Heart left ventricle (tissue), 16 donors: ENCODE measurements around the gene ADGRL3. TPM values are rescaled to one million over a fixed set of nuclear protein-coding genes. Genes with fewer than 3 reads are reported as not detected.

Experiments used
- ATAC-seq, 4 donors: fragments of 200-7000 bp; cut with Tn5 transposase; one replicate each; pipeline ENCODE4 v1.9.1; 2020 to 2022; ENCODE audit warnings: moderate library complexity in 4 of 4, mild to moderate bottlenecking in 3 of 4, moderate number of reproducible peaks in 1 of 4
- DNase-seq, 5 donors: peaks; one replicate each; pipeline ENCODE4 v3.0.0-alpha.2; 2020
- H3K27ac ChIP-seq, 12 donors: fragments of 200-600 bp; sonication (generic) in 4 of 12; one replicate each; pipeline versions ENCODE4 v1.5.0 to v1.8.0; 2016 to 2022; ENCODE audit warnings: mild to moderate bottlenecking in 2 of 12
- H3K27me3 ChIP-seq, 9 donors: fragments of 200-600 bp; sonication (generic) in 2 of 9; one replicate each; pipeline versions ENCODE4 v1.5.1 to v1.8.0; 2016 to 2022; ENCODE audit warnings: mild to moderate bottlenecking in 3 of 9
- H3K36me3 ChIP-seq, 9 donors: fragments of 200-600 bp; sonication (generic) in 2 of 9; one replicate each; pipeline versions ENCODE4 v1.5.0 to v1.8.0; 2018 to 2022; ENCODE audit warnings: mild to moderate bottlenecking in 2 of 9
- H3K4me1 ChIP-seq, 12 donors: fragments of 200-600 bp; sonication (generic) in 4 of 12; one replicate each; pipeline versions ENCODE4 v1.5.0 to v1.8.0; 2016 to 2022; ENCODE audit warnings: mild to moderate bottlenecking in 3 of 12
- H3K4me3 ChIP-seq, 12 donors: fragments of 200-600 bp; sonication (generic) in 4 of 12; one replicate each; pipeline versions ENCODE4 v1.5.0 to v1.8.0; 2017 to 2022; ENCODE audit warnings: mild to moderate bottlenecking in 9 of 12, moderate library complexity in 4 of 12
- H3K9me3 ChIP-seq, 12 donors: fragments of 200-600 bp; sonication (generic) in 4 of 12; one replicate each; pipeline versions ENCODE4 v1.5.0 to v1.8.0; 2016 to 2022; ENCODE audit warnings: mild to moderate bottlenecking in 1 of 12
- POLR2A ChIP-seq, 2 donors: fragments of 450-650 bp; IDR thresholded peaks; one replicate each; pipeline ENCODE4 v1.6.1; 2017; ENCODE audit warnings: antibody characterized with exemption in 2 of 2, mild to moderate bottlenecking in 2 of 2, moderate library complexity in 2 of 2
- WGBS, 4 donors: extraction: QIAGEN DNeasy Blood & Tissue Kit in 2 of 4; methylation state at CpG; one replicate each; pipeline versions ENCODE4 v1.1.5 to v1.1.7; 2013 to 2018; 5-methylcytosine and 5-hydroxymethylcytosine counted together
- intact Hi-C, 10 donors: fragments of 100-400 bp; cut with DNase I; formaldehyde crosslinking; loops; one replicate each; pipeline versions ENCODE4 v1.11.1 to v1.14.2; 2022
- polyA plus RNA-seq, 2 donors: library from polyadenylated mRNA; stranded (reverse); fragments of 200-250 nt; gene quantifications; one replicate each; pipeline ENCODE4 v1.2.3, GENCODE V29; 2013
- total RNA-seq, 9 donors: library from RNA; depleted of rRNA in 2 of 9; stranded (reverse); fragments of >200 nt in 2 of 9; fragmentation: NEBNext Ultra II Directional in 3 of 9; extraction: Animal tissue kit (Norgen Biotek cat#: 25700) in 3 of 9; gene quantifications; one replicate each; pipeline versions ENCODE4 v1.1.0 to v1.2.4, GENCODE V29; 2016 to 2023
- TF ChIP-seq, protein P1 (sequence below), 12 donors: fragments of 200-600 bp; sonication (generic) in 4 of 12; IDR thresholded peaks; one replicate each; pipeline versions ENCODE4 v1.5.0 to v1.8.0; 2018 to 2022; ENCODE audit warnings: antibody characterized with exemption in 12 of 12, mild to moderate bottlenecking in 5 of 12
- donor health status: ischemic (EF 13 %, LVEDD 7.1; RV severe dilation, severe dysfunction).
- donor health status: healthy with polysubstance abuse.
- donor health status: DM: no; HTN: yes; CAD: no.
- donor health status: DM: no; HTN: no; CAD: no.
- donor health status: ischemic (EF 25% LVEDD 6.9; RV normal size, moderate dysfunction).
- donor health status: ischemic (EF 25% LVEDD 5.7; RV mildly dilated, moderate dysfunction).
- donor health status: healthy.
- donor health status: DM: yes; HTN: yes; CAD: no.
- donor health status: ischemic (EF 35%, LVEDD 5.7; RV mildly dilated, moderate dysfunction).
- donor health status: nonischemic (EF 11% LVEDD 7.7; RV severe dilation, severe dysfunction).
- donor health status: DM: yes; HTN: yes; CAD: no.
- donor health status: PGD.
- donor health status: ischemic (EF 29% LVEDD 5.4; RV normal size, mild dysfunction).
- donor health status: nonischemic (EF 23%, LVEDD 6.1; RV moderate dilation, normal function).

ADGRL3 gene
- total and polyA plus RNA-seq, 11 donors, result 0.84 to 24.4 (median 7.6) TPM

DNA sequence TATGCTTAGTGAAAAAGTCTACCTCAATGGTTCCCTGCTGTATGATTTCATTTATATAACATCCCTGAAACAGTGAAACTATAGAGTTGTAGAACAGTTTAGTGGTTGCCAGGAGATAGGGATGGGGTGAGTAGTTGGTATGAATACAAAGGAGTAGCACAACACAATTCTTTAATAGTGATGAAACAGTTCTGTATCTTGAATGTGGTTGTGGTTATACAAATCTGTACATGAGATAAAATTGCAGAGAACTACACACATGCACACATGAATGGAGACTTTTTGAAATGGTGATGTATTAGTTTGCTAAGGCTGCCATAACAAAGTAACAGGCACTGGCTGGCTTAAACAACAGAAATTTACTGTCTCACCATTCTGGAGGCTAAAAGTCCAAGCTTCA lies 677.1 kb downstream of the ADGRL3 start:
- DNase-seq (no peak), ATAC-seq (no peak)
- H3K4me3 ChIP-seq, result no peak overlapping the region
- TF ChIP-seq, protein P1, sequence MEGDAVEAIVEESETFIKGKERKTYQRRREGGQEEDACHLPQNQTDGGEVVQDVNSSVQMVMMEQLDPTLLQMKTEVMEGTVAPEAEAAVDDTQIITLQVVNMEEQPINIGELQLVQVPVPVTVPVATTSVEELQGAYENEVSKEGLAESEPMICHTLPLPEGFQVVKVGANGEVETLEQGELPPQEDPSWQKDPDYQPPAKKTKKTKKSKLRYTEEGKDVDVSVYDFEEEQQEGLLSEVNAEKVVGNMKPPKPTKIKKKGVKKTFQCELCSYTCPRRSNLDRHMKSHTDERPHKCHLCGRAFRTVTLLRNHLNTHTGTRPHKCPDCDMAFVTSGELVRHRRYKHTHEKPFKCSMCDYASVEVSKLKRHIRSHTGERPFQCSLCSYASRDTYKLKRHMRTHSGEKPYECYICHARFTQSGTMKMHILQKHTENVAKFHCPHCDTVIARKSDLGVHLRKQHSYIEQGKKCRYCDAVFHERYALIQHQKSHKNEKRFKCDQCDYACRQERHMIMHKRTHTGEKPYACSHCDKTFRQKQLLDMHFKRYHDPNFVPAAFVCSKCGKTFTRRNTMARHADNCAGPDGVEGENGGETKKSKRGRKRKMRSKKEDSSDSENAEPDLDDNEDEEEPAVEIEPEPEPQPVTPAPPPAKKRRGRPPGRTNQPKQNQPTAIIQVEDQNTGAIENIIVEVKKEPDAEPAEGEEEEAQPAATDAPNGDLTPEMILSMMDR (IDR thresholded peaks at IDR 0.05), result no peak
- TF ChIP-seq POLR2A (IDR thresholded peaks at IDR 0.05), result no peak
- no peaks in the 10 kb centered on the region for H3K27me3 ChIP-seq
- H3K36me3 ChIP-seq, result no peaks in the 10 kb centered on the region
- H3K4me1 ChIP-seq, result no peaks in the 10 kb centered on the region
- no peak overlapping the region for H3K27ac ChIP-seq
- no peaks in the 10 kb centered on the region for H3K9me3 ChIP-seq
- intact Hi-C loops, result no loop called here

DNA sequence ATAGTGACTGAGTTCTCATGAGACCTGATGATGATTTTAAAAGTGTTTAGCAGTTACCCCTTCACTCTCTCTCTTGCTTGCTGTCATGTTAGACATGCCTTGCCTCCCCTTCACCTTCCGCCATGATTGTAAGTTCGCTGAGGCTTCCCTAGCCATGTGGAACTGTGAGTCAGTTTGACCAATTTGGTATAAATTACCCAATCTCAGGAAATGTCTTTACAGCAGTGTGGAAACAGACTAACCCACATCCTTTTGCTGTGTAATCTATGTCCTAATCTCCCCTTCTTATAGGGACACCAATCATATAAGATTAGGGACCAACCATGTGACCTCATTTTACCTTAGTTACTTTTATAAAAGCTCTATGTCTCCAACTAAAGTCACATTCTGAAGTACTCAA lies 677.8 kb downstream of the ADGRL3 start:
- no peak for TF ChIP-seq POLR2A (IDR thresholded peaks at IDR 0.05)
- TF ChIP-seq, protein P1 (IDR thresholded peaks at IDR 0.05), result no peak
- DNase-seq, result no peak
- no peak overlapping the region for H3K4me3 ChIP-seq
- no peaks in the 10 kb centered on the region for H3K9me3 ChIP-seq
- 78 to 97% (median 84%) methylated on average over 2 of the region's 2 CpGs for WGBS, 4 donors
- H3K36me3 ChIP-seq, result no peaks in the 10 kb centered on the region
- intact Hi-C loops, result no loop called here
- H3K4me1 ChIP-seq, result no peaks in the 10 kb centered on the region
- no peak overlapping the region for H3K27ac ChIP-seq
- ATAC-seq, result no peak
- no peaks in the 10 kb centered on the region for H3K27me3 ChIP-seq

DNA sequence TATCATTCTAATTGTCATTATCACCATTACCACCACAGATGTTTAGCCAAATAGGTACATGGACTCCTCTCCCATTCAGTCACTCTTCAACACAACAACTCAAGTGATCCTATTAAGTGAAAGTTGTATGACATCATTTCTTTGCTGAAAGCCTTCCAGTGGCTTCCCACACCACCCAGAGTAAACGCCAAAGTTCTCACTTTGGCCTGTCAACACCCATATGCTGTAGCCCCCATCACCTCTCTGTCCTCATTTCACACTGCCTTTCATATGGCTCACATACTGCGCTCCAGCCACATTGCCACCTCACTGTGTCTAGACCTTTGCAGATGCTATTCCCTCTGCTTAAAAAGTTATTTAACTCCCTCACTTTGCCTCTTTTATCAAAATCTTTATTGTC lies 682.3 kb downstream of the ADGRL3 start:
- H3K9me3 ChIP-seq, result no peaks in the 10 kb centered on the region
- no peak for TF ChIP-seq POLR2A (IDR thresholded peaks at IDR 0.05)
- TF ChIP-seq, protein P1 (IDR thresholded peaks at IDR 0.05), result no peak
- no peaks in the 10 kb centered on the region for H3K4me1 ChIP-seq
- H3K27ac ChIP-seq, result no peak overlapping the region
- no peaks in the 10 kb centered on the region for H3K27me3 ChIP-seq
- DNase-seq (no peak), ATAC-seq (no peak)
- WGBS, 4 donors, result 31 to 63% (median 49%) methylated on average over 2 of the region's 2 CpGs
- intact Hi-C loops, result no loop called here
- H3K4me3 ChIP-seq, result no peak overlapping the region
- H3K36me3 ChIP-seq, result no peaks in the 10 kb centered on the region

DNA sequence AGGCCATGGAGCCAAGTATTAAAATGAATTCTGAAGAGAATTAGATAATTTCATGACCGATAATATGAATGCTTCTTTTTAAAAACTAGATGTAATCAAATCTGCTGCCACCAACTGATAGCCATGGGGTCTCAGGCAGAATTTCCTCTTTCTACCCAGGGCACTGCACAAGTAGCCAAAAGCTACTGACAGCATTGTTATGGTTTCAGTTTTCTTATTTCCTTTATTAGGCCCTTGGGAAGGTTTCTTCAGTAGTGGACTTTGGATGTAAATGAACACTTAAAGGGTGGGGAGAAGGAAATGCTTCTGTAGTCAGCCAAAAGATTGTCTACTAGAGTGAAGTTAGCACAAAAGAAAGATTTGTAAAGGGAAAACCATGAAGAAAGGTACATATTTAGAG lies 686.0 kb downstream of the ADGRL3 start:
- DNase-seq (no peak), ATAC-seq (no peak)
- WGBS, 4 donors, result 17 to 36% (median 31%) methylated on average over 1 of the region's 1 CpG
- Histone ChIP-seq H3K36me3 (no peaks in the 10 kb centered on the region), H3K27ac (no peak overlapping the region), H3K9me3 (no peaks in the 10 kb centered on the region), H3K4me1 (no peaks in the 10 kb centered on the region), H3K27me3 (no peaks in the 10 kb centered on the region), H3K4me3 (peak overlapping the region in 2 of 12 donors; percentile 9 to 10)
- TF ChIP-seq, protein P1 (IDR thresholded peaks at IDR 0.05), result no peak
- no peak for TF ChIP-seq POLR2A (IDR thresholded peaks at IDR 0.05)
- intact Hi-C loops, result no loop called here
